Measurements from ENCODE around the gene TRMT1.

Gene TRMT1

DNA sequence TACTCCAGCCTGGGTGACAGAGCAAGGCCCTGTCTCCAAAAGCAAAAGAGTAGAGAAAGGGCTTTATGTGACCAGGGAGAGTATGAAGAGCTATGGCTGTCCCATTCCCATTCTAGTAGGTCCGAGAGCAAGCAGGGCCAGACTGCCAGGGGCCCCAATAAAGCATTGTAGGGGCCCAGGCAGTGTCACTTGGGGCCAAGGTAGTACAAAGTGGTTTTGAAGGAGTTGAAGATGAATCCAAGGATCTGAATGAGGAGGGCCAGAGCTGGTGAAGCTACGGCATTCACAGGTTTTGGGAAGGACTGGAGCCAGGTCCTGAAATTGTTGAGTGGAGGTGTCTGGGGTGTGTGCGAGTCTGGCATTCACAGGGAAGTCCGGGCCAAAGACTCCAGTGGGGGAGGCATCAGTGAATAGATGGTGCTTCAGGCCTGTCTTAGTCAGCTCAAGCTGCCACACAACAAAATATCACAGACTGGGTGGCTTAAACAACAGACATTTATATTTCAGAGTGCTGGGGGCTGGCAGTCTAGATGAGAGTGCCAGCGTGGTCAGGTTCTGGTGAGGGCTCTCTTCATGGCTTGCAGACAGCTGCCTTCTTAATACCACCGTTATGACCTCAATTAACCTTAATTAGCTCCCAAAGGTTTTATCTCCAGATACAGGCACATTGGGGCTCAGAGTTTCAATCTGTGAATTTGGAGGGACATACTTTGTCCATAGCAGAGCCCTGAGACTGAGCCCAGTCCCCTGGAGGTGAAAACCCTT, 11.5 kb upstream of the TRMT1 start:
- Histone ChIP-seq H3K4me3 (no peak overlapping the region), H3K27ac (no peak overlapping the region)
- DNase-seq (ENCODE audit: low spot score): no peak
- TF ChIP-seq, protein P1, sequence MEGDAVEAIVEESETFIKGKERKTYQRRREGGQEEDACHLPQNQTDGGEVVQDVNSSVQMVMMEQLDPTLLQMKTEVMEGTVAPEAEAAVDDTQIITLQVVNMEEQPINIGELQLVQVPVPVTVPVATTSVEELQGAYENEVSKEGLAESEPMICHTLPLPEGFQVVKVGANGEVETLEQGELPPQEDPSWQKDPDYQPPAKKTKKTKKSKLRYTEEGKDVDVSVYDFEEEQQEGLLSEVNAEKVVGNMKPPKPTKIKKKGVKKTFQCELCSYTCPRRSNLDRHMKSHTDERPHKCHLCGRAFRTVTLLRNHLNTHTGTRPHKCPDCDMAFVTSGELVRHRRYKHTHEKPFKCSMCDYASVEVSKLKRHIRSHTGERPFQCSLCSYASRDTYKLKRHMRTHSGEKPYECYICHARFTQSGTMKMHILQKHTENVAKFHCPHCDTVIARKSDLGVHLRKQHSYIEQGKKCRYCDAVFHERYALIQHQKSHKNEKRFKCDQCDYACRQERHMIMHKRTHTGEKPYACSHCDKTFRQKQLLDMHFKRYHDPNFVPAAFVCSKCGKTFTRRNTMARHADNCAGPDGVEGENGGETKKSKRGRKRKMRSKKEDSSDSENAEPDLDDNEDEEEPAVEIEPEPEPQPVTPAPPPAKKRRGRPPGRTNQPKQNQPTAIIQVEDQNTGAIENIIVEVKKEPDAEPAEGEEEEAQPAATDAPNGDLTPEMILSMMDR (IDR thresholded peaks at IDR 0.05): no peak

DNA sequence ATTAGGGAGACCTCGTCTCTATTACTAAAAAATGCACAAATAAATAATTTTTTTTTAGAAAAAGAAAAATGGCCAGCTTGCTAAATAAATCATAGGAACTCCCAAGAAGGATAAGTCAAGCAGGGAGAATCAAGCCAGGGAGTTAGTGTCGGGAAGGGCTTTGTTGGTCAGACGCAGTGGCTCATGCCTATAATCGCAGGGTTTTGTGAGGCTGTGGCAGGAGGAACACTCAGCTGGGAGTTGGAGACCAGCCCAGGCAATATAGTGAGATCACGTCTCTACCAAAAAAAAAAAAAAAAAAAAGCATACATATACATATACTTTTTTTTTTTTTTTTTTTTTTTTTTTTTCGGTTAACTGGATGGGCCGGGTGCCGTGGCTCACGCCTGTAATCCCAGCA, 10.5 kb upstream of the TRMT1 start:
- H3K4me3 ChIP-seq: no peak overlapping the region
- no peak for DNase-seq (ENCODE audit: low spot score)
- TF ChIP-seq, protein P1 (IDR thresholded peaks at IDR 0.05): no peak
- no peak overlapping the region for H3K27ac ChIP-seq

DNA sequence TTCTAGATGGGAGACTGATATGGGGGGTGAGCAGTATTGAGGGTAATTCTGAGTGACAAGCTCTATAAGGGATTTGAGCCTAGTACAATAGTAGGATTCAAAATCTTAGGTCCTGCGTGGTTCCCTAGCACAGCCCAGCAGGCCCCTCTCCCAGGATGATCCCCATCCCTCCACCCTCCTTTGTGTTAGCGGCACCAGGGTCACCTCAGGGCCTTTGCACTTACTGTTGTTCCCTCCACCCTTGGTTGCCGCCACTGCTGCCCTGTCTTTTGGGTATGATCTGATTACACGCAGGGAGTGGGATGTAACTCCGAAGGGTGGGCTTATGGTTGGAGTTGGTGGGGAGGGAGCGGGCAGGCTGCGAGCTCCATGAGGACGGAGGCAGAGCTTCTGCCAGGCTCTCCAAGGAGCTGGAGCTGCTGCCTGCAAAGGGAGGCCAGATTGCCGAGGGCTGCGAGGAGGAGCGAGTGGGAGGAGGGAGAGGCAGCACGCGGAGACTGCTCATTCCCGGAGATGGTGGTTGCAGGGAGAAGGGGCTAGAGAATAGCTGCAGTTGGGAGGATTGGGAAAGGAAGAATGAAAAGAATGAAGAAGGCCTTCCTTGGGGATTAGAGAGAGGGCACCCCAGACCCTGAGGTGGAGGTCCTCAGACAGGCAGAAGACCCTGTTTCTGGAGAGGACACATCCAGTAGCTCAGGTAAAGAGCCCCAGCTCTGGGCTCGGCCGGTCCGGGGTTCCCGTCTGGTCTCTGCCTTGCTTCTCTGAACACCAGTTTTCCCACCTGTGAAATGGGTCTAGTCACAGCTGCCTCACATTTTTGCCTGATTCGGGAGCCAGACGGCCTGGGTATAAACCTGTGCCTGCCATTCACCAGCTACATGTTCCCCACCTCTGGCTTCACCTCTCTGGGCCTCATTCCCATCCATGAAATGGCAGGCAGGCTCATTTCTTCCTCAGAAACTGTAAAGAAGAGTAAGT, 6.7 kb upstream of the TRMT1 start:
- no peak for DNase-seq (ENCODE audit: low spot score)
- TF ChIP-seq, protein P1 (IDR thresholded peaks at IDR 0.05): no peak
- H3K4me3 ChIP-seq: no peak overlapping the region
- no peak overlapping the region for H3K27ac ChIP-seq

DNA sequence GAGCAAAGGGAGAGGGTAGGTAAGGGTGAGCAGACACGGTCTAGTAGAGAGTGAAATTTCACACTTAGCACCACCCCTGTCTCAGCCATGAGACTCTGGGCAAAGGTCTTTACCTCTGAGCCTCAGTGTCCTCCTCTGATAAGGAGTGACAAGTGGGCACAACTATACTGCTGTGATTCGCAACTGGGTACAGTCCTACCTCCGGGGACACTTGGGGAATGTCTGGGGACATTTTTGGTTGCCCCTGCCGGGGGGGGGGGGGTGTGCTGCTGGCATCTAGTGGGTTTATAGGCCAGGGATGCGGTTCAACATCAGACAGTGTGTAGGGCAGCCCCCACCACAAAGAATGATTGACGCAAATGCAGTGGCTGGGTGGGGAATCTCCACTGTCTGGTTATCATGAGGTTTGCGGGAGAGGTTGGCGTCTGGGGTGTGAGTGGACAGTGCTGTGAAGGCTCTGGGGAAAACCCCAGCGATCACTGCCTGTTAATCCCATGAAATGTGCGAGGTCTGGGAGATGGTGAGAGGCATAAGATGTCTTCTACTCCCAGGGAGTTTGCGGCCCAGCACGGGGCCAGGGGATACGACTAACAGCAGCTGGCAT, 5.8 kb upstream of the TRMT1 start:
- Histone ChIP-seq H3K27ac (no peak overlapping the region), H3K4me3 (no peak overlapping the region)
- TF ChIP-seq, protein P1 (IDR thresholded peaks at IDR 0.05): no peak
- no peak for DNase-seq (ENCODE audit: low spot score)

DNA sequence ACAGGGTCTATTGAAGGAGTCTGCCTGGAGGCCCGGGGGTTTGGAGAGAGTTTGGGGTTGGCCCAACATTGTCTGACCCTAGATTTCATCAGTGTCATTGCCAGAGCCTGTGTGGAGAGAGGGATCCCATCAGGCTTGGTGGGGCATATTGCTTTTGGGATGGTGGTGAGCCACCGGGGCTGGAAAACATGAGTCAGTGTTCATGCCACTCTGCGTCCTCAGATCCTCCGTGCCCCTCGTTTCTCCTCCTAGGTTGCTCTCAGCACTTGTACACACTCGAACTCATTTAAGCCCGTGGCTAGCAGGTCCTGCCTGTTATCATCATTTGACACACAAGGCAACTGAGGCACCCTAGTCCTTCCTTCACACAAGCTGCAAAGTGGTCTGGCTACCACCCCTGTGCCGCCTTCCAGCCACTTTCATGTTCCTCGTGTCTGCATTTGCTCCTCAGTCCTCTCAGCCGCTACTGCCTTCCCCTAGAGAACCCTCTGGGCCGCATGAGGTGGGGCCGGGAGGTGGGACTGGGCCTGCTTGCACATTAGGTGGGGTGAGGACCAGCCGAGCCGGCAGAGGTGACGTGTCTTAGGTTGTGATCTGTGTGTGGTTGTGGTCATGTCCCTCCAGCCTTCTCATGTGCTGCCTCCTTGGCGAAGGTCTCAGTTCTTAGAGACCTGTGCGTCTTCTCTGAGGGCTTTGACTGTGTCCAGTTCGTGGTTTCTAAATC, 5.2 kb upstream of the TRMT1 start:
- Histone ChIP-seq H3K27ac (no peak overlapping the region), H3K4me3 (no peak overlapping the region)
- no peak for DNase-seq (ENCODE audit: low spot score)
- TF ChIP-seq, protein P1 (IDR thresholded peaks at IDR 0.05): no peak

DNA sequence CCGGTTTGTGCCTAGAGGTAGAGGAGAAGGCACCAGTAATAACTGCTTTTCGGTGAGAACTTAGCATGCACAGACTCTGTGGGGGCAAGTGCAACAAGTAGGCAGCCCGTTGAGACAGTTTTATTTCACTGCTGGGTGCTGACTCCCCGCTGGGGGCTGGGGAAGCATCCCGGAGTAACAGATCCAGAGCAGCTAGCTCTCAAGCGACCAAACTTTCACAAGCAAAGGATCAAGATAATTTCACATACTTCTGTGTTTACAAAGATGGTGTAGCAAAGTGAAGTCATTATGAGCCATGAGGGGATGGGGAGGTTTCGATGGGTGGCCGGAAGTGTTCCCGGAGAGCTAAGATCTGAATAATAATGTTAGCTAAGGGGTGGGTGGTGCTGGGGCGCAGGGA, 4.3 kb upstream of the TRMT1 start:
- Histone ChIP-seq H3K4me3 (no peak overlapping the region), H3K27ac (no peak overlapping the region)
- TF ChIP-seq, protein P1 (IDR thresholded peaks at IDR 0.05): no peak
- DNase-seq (ENCODE audit: low spot score): no peak
